Measurements from ENCODE around the gene ACP7.

Gene ACP7

GRCh38 chr19:39126312-39127187, 42.4 kb downstream of the ACP7 start:
- no peak for TF ChIP-seq CTCF (conservative IDR thresholded peaks at IDR 0.05; ENCODE audit: low read depth, low read length)
- peak overlapping the region; percentile 84 for H3K4me3 ChIP-seq (ENCODE audit: low read depth, low read length)
- DNase-seq (ENCODE audit: low read depth): peak; percentile 47

DNA sequence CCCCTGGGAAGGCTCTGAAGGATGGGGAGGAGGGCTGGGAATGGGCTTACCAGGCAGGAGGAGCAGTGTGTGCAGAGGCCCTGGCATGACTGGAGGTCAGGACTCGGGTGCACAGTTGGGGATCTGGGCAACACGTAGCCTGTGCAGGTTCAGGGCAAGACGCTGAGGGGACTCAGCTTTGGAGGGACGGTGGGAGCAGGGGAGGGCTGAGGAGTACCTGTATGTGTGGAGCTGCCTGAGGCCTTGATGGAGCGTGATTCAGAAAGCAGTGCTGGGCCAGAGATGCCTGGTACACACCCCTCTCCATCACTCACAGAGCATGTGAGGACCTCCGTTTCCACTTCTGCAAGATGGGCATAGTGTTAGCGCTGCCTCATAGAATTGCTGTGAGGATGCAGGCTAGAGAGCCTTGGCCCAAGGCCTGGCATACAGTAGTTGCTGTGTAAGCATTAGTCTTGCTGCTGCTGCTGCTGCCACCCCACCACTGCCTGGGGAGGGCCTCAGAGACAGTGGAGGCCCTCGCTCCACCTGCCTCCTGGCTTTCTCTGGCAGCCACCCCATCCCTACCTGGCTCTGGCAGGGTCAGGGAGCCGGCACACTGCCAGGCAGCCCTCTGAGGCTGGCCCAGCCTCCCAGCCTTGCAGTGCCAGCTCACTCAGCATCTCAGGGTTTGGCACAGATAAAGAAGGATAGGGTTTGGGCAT, 43.8 kb downstream of the ACP7 start:
- H3K4me3 ChIP-seq (ENCODE audit: low read depth, low read length): no peak overlapping the region
- no peak for TF ChIP-seq CTCF (conservative IDR thresholded peaks at IDR 0.05; ENCODE audit: low read depth, low read length)
- no peak for DNase-seq (ENCODE audit: low read depth)

- TF ChIP-seq CTCF (conservative IDR thresholded peaks at IDR 0.05; ENCODE audit: low read depth, low read length): peak; percentile 27
- H3K4me3 ChIP-seq (ENCODE audit: low read depth, low read length): no peak overlapping the region
- peak; percentile 25 for DNase-seq (ENCODE audit: low read depth)
These were observed 44.4 kb downstream of the ACP7 start for GRCh38 chr19:39128516-39129079.

DNA sequence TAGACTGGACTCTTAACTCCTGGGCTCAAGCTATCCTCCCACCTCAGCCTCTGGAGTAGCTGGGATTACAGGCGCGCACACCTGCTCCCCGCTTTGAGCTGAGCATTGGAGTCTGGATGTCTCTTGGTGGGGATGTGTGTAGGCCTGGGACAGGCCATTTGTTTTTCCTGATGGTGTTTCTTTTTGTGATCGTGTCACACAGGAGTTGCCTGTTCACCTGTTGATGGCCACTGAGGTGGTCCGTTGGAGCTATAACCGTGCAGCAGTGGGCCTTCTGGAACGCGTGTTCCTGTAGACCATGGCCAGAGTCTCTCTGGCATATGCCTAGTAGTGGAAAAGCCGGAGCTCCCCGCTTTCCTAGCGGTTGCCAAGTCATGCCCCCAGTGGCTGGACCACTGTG, 44.9 kb downstream of the ACP7 start:
- no peak for TF ChIP-seq CTCF (conservative IDR thresholded peaks at IDR 0.05; ENCODE audit: low read depth, low read length)
- no peak overlapping the region for H3K4me3 ChIP-seq (ENCODE audit: low read depth, low read length)
- no peak for DNase-seq (ENCODE audit: low read depth)

DNA sequence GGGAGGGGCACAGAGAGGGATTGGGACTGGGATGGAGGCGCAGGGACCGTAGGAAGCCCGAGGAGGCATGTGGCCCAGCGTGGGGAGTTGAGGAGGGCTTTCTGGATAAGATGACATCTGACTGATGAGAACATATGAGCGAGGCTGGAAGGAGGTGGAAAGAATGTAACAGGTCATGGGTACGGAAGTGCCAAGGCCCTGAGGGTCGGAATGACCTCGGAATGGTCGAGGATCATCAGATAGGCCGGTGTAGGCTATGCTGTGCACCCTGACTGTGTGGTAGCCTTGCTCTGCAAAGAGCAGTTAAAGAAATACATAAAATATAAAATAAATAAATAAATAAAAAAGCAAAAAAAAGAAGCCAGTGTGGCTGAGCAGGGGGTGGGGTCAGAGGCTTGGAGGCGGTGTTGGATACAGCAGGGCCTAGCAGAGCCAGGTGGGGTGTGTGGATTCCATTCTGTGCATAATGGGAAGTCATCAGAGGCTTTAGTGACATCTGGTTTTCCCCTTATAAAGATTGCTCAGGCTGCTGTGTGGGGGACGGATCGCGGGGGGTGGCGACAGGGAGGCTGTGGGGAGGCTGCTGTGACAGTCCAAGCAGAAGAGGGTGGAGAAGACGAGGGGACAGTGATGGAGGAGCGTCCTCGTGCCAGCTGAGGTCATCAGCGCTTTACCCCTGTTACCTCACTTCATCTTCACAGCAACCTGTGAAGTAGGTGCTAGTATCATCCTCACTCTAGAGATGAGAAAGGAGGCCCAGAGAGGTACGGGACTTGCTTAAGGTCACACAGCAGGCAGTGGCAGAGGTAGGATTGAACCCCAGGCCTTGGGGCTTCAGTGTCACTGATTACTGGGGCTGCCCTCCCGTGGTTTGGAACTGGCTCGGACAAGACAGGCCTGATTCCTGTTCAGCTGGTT, 46.4 kb downstream of the ACP7 start:
- no peak for DNase-seq (ENCODE audit: low read depth)
- no peak for TF ChIP-seq CTCF (conservative IDR thresholded peaks at IDR 0.05; ENCODE audit: low read depth, low read length)
- H3K4me3 ChIP-seq (ENCODE audit: low read depth, low read length): no peak overlapping the region

GRCh38 chr19:39131255-39131755, 47.1 kb downstream of the ACP7 start:
- no peak for DNase-seq (ENCODE audit: low read depth)
- no peak overlapping the region for H3K4me3 ChIP-seq (ENCODE audit: low read depth, low read length)
- no peak for TF ChIP-seq CTCF (conservative IDR thresholded peaks at IDR 0.05; ENCODE audit: low read depth, low read length)
